ENCODE data around the gene NCOA3.
"Not testable (repeated sequence)": the region's sequence is repeated elsewhere in the genome, so short reads cannot be mapped to it uniquely, and the experiment has no call there.

- not testable (repeated sequence) for TF ChIP-seq POLR2A (IDR thresholded peaks at IDR 0.05; ENCODE audit: low read length); GATA1 (IDR thresholded peaks at IDR 0.05; ENCODE audit: low read depth, low read length)
Observed at GRCh38 chr20:47553594-47554235, 52.0 kb downstream of the NCOA3 start.
